Gastrocnemius medialis (tissue), 4 donors: Measurements from ENCODE around the gene R3HDM2. TPM values are rescaled to one million over a fixed set of nuclear protein-coding genes. Genes with fewer than 3 reads are reported as not detected.

ENCODE experiments used
- ATAC-seq, 2 donors: fragments of 150-250 bp; one replicate each; pipeline ENCODE4 v1.9.1; 2016
- DNase-seq, 2 donors: peaks; one replicate each; pipeline ENCODE4 v3.0.0-alpha.2; 2019
- H3K27ac ChIP-seq, 4 donors: fragments of 200-600 bp; sonication (generic); 1 replicate in 1 of 4; 2 replicates in 3 of 4; pipeline ENCODE4 v1.5.1; 2016 to 2018; ENCODE audit warnings: mild to moderate bottlenecking in 2 of 4, moderate library complexity in 1 of 4
- H3K27me3 ChIP-seq, 3 donors: fragments of 200-600 bp; sonication (generic) in 2 of 3; 1 replicate in 1 of 3; 2 replicates in 2 of 3; pipeline versions ENCODE4 v1.5.1 to v1.6.0; 2016 to 2019; ENCODE audit warnings: mild to moderate bottlenecking in 1 of 3, moderate library complexity in 1 of 3
- H3K36me3 ChIP-seq, 2 donors: fragments of 200-600 bp; sonication (generic) in 1 of 2; one replicate each; pipeline ENCODE4 v1.5.1; 2017 to 2018
- H3K4me1 ChIP-seq, 2 donors: fragments of 200-600 bp; sonication (generic) in 1 of 2; one replicate each; pipeline ENCODE4 v1.5.1; 2016 to 2017; ENCODE audit warnings: mild to moderate bottlenecking in 2 of 2
- H3K4me3 ChIP-seq, 4 donors: fragments of 200-600 bp; sonication (generic) in 3 of 4; 1 replicate in 1 of 4; 2 replicates in 3 of 4; pipeline ENCODE4 v1.5.1; 2016 to 2019; ENCODE audit warnings: mild to moderate bottlenecking in 2 of 4
- H3K9me3 ChIP-seq, 3 donors: fragments of 200-600 bp; sonication (generic) in 2 of 3; 1 replicate in 1 of 3; 2 replicates in 2 of 3; pipeline ENCODE4 v1.5.1; 2016 to 2019
- CTCF ChIP-seq, 5 experiments: fragments of 450-650 bp in 3 of 5; fragments of 200-600 bp in 2 of 5; sonication (generic) in 2 of 5; IDR thresholded peaks in 4 of 5; conservative IDR thresholded peaks in 1 of 5; 1 replicate in 4 of 5; 2 replicates in 1 of 5; pipeline ENCODE4 v1.5.1; 2016 to 2019; ENCODE audit warnings: antibody characterized with exemption in 5 of 5, mild to moderate bottlenecking in 3 of 5, moderate library complexity in 3 of 5
- POLR2A ChIP-seq, 2 donors: fragments of 450-650 bp; IDR thresholded peaks; one replicate each; pipeline ENCODE4 v1.6.1; 2017; ENCODE audit warnings: antibody characterized with exemption in 2 of 2, mild to moderate bottlenecking in 2 of 2, moderate library complexity in 2 of 2
- in situ Hi-C, 4 donors: fragments of 200-750 bp; cut with MboI; loops; one replicate each; pipeline versions ENCODE4 v1.15.0 to v1.8.0; 2017; ENCODE audit warnings: low sequenced_read_pairs in 4 of 4
- intact Hi-C: fragments of 100-400 bp; cut with DNase I; formaldehyde crosslinking; loops from one replicate; pipeline ENCODE4 v1.15.1; 2023; ENCODE audit warnings: low total_unique reads
- total RNA-seq, 4 donors: library from RNA; depleted of rRNA; stranded (reverse); fragments of >200 nt; gene quantifications; one replicate each; pipeline versions ENCODE4 v1.1.0 to v1.2.3, GENCODE V29; 2016

The R3HDM2 gene
- total RNA-seq, 4 donors from 2014 or later: 24.1 to 27.1 (median 25.6) TPM

- H3K27me3 ChIP-seq: peaks cover 24 to 39% (median 31%) of the 10 kb centered on the region in 3 donors
- intact Hi-C loops (no loop called here), in situ Hi-C loops (no loop called here)
- peaks cover 10 to 12% of the 10 kb centered on the region in 2 donors for H3K4me1 ChIP-seq
- no peak overlapping the region for H3K27ac ChIP-seq
- no peaks in the 10 kb centered on the region for H3K9me3 ChIP-seq
- no peak overlapping the region for H3K4me3 ChIP-seq
- no peak for TF ChIP-seq POLR2A (IDR thresholded peaks at IDR 0.05)
- no peak for TF ChIP-seq CTCF (IDR thresholded peaks at IDR 0.05 in 4 of 5, conservative IDR thresholded peaks at IDR 0.05 in 1 of 5)
- H3K36me3 ChIP-seq: peaks cover 0 to 2% of the 10 kb centered on the region in 2 donors
- ATAC-seq (no peak), DNase-seq (no peak)
These were observed 203.3 kb downstream of the R3HDM2 start for GRCh38 chr12:57227315-57228115.

- DNase-seq (no peak), ATAC-seq (no peak)
- in situ Hi-C loops: no loop called here
- H3K4me3 ChIP-seq: no peak overlapping the region
- H3K27ac ChIP-seq: no peak overlapping the region
- no peak for TF ChIP-seq CTCF (IDR thresholded peaks at IDR 0.05 in 4 of 5, conservative IDR thresholded peaks at IDR 0.05 in 1 of 5)
- no peak for TF ChIP-seq POLR2A (IDR thresholded peaks at IDR 0.05)
- H3K4me1 ChIP-seq: peaks cover 10 to 12% of the 10 kb centered on the region in 2 donors
- H3K9me3 ChIP-seq: no peaks in the 10 kb centered on the region
- intact Hi-C loops: no loop called here
- H3K36me3 ChIP-seq: no peaks in the 10 kb centered on the region
- peaks cover 29 to 46% (median 39%) of the 10 kb centered on the region in 3 donors for H3K27me3 ChIP-seq
These were observed 204.1 kb downstream of the R3HDM2 start for GRCh38 chr12:57226588-57227314.

GRCh38 chr12:57225680-57226210, 205.1 kb downstream of the R3HDM2 start:
- intact Hi-C loops (no loop called here), in situ Hi-C loops (no loop called here)
- DNase-seq: no peak
- H3K36me3 ChIP-seq: no peaks in the 10 kb centered on the region
- H3K27me3 ChIP-seq: peaks cover 39 to 56% (median 49%) of the 10 kb centered on the region in 3 donors
- H3K4me1 ChIP-seq: peaks cover 7 to 9% of the 10 kb centered on the region in 2 donors
- TF ChIP-seq CTCF (IDR thresholded peaks at IDR 0.05 in 4 of 5, conservative IDR thresholded peaks at IDR 0.05 in 1 of 5): no peak
- TF ChIP-seq POLR2A (IDR thresholded peaks at IDR 0.05): no peak
- no peak for ATAC-seq
- H3K9me3 ChIP-seq: no peaks in the 10 kb centered on the region
- H3K4me3 ChIP-seq: no peak overlapping the region
- no peak overlapping the region for H3K27ac ChIP-seq

- intact Hi-C loops (no loop called here), in situ Hi-C loops (no loop called here)
- no peaks in the 10 kb centered on the region for H3K9me3 ChIP-seq
- ATAC-seq (no peak), DNase-seq (no peak)
- H3K27ac ChIP-seq: no peak overlapping the region
- peaks cover 1 to 3% of the 10 kb centered on the region in 2 donors for H3K4me1 ChIP-seq
- no peak overlapping the region for H3K4me3 ChIP-seq
- no peaks in the 10 kb centered on the region for H3K36me3 ChIP-seq
- TF ChIP-seq CTCF (IDR thresholded peaks at IDR 0.05 in 4 of 5, conservative IDR thresholded peaks at IDR 0.05 in 1 of 5): peak; percentile 18 to 53 (median 47)
- no peak for TF ChIP-seq POLR2A (IDR thresholded peaks at IDR 0.05)
- peaks cover 44 to 62% (median 52%) of the 10 kb centered on the region in 3 donors for H3K27me3 ChIP-seq
These were observed 205.7 kb downstream of the R3HDM2 start for GRCh38 chr12:57224973-57225679.
